Dendritic cell treated with granulocyte-macrophage colony-stimulating factor and Interleukin-4, amounts not matched to agents 40 ng/mL and 50 ng/mL, for 4 days (primary cell): ENCODE measurements around the gene IKZF4.
"Not testable (repeated sequence)": the region's sequence is repeated elsewhere in the genome, so short reads cannot be mapped to it uniquely, and the experiment has no call there.

Experiments
- H3K27ac Mint-ChIP-seq: one replicate; pipeline ENCODE4 v1.8.0; 2022; ENCODE audit warnings: mild to moderate bottlenecking, mixed read lengths
- H3K27me3 Mint-ChIP-seq: one replicate; pipeline ENCODE4 v1.8.0; 2022; ENCODE audit warnings: mild to moderate bottlenecking, mixed read lengths
- H3K36me3 Mint-ChIP-seq: one replicate; pipeline ENCODE4 v1.8.0; 2022; ENCODE audit warnings: low read depth, mixed read lengths
- H3K4me1 Mint-ChIP-seq: one replicate; pipeline ENCODE4 v1.8.0; 2022; ENCODE audit warnings: low read depth, mixed read lengths
- H3K4me3 Mint-ChIP-seq: one replicate; pipeline ENCODE4 v1.8.0; 2022; ENCODE audit warnings: mild to moderate bottlenecking, moderate library complexity, mixed read lengths
- H3K9me3 Mint-ChIP-seq: one replicate; pipeline ENCODE4 v1.8.0; 2022; ENCODE audit warnings: mixed read lengths
- intact Hi-C: fragments of 100-400 bp; cut with micrococcal nuclease; formaldehyde crosslinking; loops from one replicate; pipeline ENCODE4 v1.15.0; 2022

Gene IKZF4

GRCh38 chr12:56037161-56037560 is 16.3 kb downstream of the IKZF4 start:
- H3K27me3 Mint-ChIP-seq = no peaks in the 10 kb centered on the region
- intact Hi-C loops = no loop called here
- no peak overlapping the region for H3K4me3 Mint-ChIP-seq
- H3K27ac Mint-ChIP-seq = no peak overlapping the region
- no peaks in the 10 kb centered on the region for H3K4me1 Mint-ChIP-seq
- no peaks in the 10 kb centered on the region for H3K9me3 Mint-ChIP-seq
- H3K36me3 Mint-ChIP-seq = peaks cover 61% of the 10 kb centered on the region

- no peak overlapping the region for H3K27ac Mint-ChIP-seq
- H3K9me3 Mint-ChIP-seq = no peaks in the 10 kb centered on the region
- H3K4me3 Mint-ChIP-seq = no peak overlapping the region
- H3K36me3 Mint-ChIP-seq = peaks cover 61% of the 10 kb centered on the region
- intact Hi-C loops = no loop called here
- no peaks in the 10 kb centered on the region for H3K27me3 Mint-ChIP-seq
- H3K4me1 Mint-ChIP-seq = peaks cover 6% of the 10 kb centered on the region
Measured at GRCh38 chr12:56038022-56038655, 17.3 kb downstream of the IKZF4 start.

DNA sequence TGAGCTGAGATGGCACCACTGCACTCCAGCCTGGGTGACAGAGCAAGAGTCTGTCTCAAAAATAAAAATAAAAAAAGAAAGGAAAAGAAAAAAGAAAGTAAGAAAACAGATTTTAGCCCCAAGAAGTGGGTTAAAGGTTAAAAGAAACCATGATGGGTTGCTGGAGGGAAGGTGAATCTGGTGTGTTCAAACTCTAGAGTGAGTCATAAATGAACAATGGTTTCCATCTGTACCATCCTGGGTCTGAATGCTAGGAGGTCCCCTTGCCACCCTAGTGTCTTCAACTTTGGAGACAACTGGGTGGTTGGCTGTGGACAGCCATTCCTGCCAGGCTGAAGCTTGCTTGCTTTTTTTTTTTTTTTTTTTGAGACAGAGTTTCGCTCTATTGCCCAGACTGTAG is 19.3 kb downstream of the IKZF4 start:
- intact Hi-C loops = loop anchor here (2.0 to 5.0 kb wide), 4 partner anchors 43 to 303 kb away; partner anchors contain the start of genes PA2G4, RPL41, SUOX and ZC3H10
- H3K27ac Mint-ChIP-seq = peak overlapping the region; percentile 37
- peaks cover 10% of the 10 kb centered on the region for H3K4me1 Mint-ChIP-seq
- H3K9me3 Mint-ChIP-seq = no peaks in the 10 kb centered on the region
- H3K4me3 Mint-ChIP-seq = no peak overlapping the region
- no peaks in the 10 kb centered on the region for H3K27me3 Mint-ChIP-seq
- peaks cover 63% of the 10 kb centered on the region for H3K36me3 Mint-ChIP-seq

- Mint-ChIP-seq H3K9me3 (no peaks in the 10 kb centered on the region), H3K4me1 (peaks cover 10% of the 10 kb centered on the region), H3K27ac (peak overlapping the region; percentile 97), H3K4me3 (peak overlapping the region; percentile 46), H3K27me3 (no peaks in the 10 kb centered on the region), H3K36me3 (peaks cover 63% of the 10 kb centered on the region)
- intact Hi-C loops = loop anchor here (2.0 to 5.0 kb wide), 4 partner anchors 44 to 304 kb away; partner anchors contain the start of genes PA2G4, RPL41, SUOX and ZC3H10
Measured at GRCh38 chr12:56040963-56041551, 20.2 kb downstream of the IKZF4 start.

DNA sequence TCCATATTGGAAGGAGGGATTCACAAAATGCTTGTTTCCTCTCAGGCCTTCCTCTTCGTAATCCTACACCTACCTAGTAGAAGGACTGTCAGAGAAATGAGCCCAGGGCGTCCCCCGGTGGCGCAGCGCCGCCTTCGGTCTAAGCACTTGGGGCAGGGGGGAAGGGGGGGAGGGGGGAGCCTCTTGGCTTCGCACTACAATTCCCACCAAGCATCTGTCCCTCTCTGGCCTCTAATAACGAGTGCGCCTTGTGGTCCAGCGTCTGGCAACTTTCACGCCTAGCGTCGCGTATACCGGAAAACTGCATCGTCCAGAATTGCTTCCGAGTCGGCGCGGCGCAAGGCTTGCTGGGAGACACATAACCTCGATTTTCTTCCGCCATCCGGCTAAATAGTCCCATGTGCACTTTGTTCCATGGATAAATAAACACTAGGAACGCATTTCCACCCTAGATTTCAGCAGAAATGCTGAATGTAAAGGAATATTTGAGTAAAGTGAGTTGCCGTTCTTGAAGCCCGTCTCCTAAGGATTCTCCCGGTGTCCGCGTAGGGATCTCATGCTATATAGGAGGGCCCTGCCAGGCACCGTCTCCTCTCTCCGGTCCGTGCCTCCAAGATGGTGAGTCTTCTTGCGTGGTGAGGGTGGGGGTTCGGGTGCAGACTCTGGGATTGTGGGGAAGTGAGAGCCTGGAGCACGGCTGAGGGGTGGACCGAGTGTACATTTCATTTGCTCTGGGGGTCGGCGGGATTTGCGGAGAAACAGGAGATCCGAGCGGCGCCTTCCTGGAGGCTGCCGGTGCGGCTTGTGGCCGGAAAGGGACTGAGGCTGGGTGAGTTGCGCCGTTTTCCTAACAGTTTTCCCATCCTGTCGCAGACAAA is 20.9 kb downstream of the IKZF4 start, which contains the start of gene RPS26:
Gene RPS26 (plus strand): TSS at position 367 of the 878 bp plus-strand sequence. CDS start 249 bp downstream, at position 616.
- peaks cover 63% of the 10 kb centered on the region for H3K36me3 Mint-ChIP-seq
- peak within 1 kb of the TSS; percentile 97 for H3K27ac Mint-ChIP-seq
- peaks cover 10% of the 10 kb centered on the region for H3K4me1 Mint-ChIP-seq

GRCh38 chr12:56042430-56042813 is 21.6 kb downstream of the IKZF4 start:
- intact Hi-C loops = loop anchor here (5.0 kb wide), 3 partner anchors 60 to 305 kb away; partner anchors contain the start of genes PA2G4, RPL41 and ZC3H10
- H3K4me3 Mint-ChIP-seq = peak overlapping the region; percentile 95
- H3K36me3 Mint-ChIP-seq = peaks cover 57% of the 10 kb centered on the region
- not testable (repeated sequence) for H3K9me3 Mint-ChIP-seq, H3K4me1 Mint-ChIP-seq, H3K27me3 Mint-ChIP-seq
- peak overlapping the region; percentile 97 for H3K27ac Mint-ChIP-seq

More for the DNA sequence above, 20.9 kb downstream of the IKZF4 start, which contains the start of gene RPS26:
- Mint-ChIP-seq H3K27me3 (no peaks in the 10 kb centered on the region), H3K9me3 (no peaks in the 10 kb centered on the region), H3K4me3 (peak within 1 kb of the TSS; percentile 95)
- intact Hi-C loops = loop anchor here (2.0 to 5.0 kb wide), 4 partner anchors 45 to 304 kb away; partner anchors contain the start of genes PA2G4, RPL41, SUOX and ZC3H10

- Mint-ChIP-seq H3K36me3 (peaks cover 53% of the 10 kb centered on the region), H3K4me1 (peaks cover 10% of the 10 kb centered on the region), H3K27ac (peak overlapping the region; percentile 97), H3K4me3 (peak overlapping the region; percentile 95), H3K27me3 (no peaks in the 10 kb centered on the region), H3K9me3 (no peaks in the 10 kb centered on the region)
- intact Hi-C loops = loop anchor here (5.0 kb wide), 3 partner anchors 59 to 306 kb away; partner anchors contain the start of genes PA2G4, RPL41 and ZC3H10
Measured at GRCh38 chr12:56042843-56043242, 22.0 kb downstream of the IKZF4 start.

GRCh38 chr12:56046027-56046780 is 25.4 kb downstream of the IKZF4 start:
- Mint-ChIP-seq H3K36me3 (peaks cover 51% of the 10 kb centered on the region), H3K9me3 (no peaks in the 10 kb centered on the region), H3K27me3 (no peaks in the 10 kb centered on the region), H3K4me1 (peaks cover 10% of the 10 kb centered on the region), H3K4me3 (no peak overlapping the region), H3K27ac (peak overlapping the region; percentile 47)
- intact Hi-C loops = no loop called here

- Mint-ChIP-seq H3K36me3 (no peaks in the 10 kb centered on the region), H3K27me3 (peaks cover 1% of the 10 kb centered on the region), H3K9me3 (no peaks in the 10 kb centered on the region), H3K4me1 (no peaks in the 10 kb centered on the region), H3K4me3 (no peak overlapping the region), H3K27ac (no peak overlapping the region)
- intact Hi-C loops = no loop called here
Measured at GRCh38 chr12:56053407-56053893, 32.6 kb downstream of the IKZF4 start.

DNA sequence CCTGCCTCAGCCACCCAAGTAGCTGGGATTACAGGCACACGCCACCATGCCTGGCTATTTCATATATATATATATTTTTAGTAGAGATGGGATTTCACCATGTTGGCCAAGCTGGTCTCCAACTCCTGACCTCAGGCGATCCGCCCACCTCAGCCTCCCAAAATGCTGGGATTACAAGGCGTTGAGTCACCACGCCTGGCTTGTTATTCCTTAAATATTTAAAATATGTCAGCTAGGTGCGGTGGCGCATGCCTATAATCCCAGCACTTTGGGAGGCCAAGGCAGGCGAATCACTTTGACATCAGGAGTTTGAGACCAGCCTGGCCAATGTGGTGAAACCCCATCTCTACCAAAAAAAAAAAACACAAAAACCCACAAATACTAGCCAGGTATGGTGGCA is 39.1 kb downstream of the IKZF4 start:
- intact Hi-C loops, H3K36me3 Mint-ChIP-seq, H3K27ac Mint-ChIP-seq, H3K9me3 Mint-ChIP-seq, H3K4me3 Mint-ChIP-seq, H3K27me3 Mint-ChIP-seq, H3K4me1 Mint-ChIP-seq: not testable (repeated sequence)

- intact Hi-C loops = no loop called here
- no peak overlapping the region for H3K4me3 Mint-ChIP-seq
- no peak overlapping the region for H3K27ac Mint-ChIP-seq
- H3K9me3 Mint-ChIP-seq = no peaks in the 10 kb centered on the region
- H3K36me3 Mint-ChIP-seq = no peaks in the 10 kb centered on the region
- no peaks in the 10 kb centered on the region for H3K4me1 Mint-ChIP-seq
- peaks cover 2% of the 10 kb centered on the region for H3K27me3 Mint-ChIP-seq
Measured at GRCh38 chr12:56061982-56062381, 41.1 kb downstream of the IKZF4 start.

DNA sequence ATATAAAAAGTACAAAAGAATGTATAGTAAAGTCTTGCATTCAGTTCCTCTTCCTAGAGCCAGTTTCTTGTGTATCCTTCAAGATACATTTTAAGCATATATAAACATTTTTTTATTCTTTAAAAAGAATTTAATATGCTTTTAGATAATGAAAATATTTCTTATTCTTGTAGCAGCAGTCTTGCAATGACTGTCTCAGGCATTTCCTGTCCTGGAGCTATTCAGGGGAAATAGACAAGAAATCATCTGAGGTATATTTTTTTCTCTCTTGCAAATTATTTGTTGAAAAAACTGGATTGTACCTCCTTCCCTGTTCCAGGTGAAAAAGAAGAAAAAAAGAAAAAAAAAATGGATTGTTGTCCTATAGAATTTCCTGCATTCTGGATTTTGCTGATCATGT is 42.2 kb downstream of the IKZF4 start:
- intact Hi-C loops = no loop called here
- no peaks in the 10 kb centered on the region for H3K36me3 Mint-ChIP-seq

DNA sequence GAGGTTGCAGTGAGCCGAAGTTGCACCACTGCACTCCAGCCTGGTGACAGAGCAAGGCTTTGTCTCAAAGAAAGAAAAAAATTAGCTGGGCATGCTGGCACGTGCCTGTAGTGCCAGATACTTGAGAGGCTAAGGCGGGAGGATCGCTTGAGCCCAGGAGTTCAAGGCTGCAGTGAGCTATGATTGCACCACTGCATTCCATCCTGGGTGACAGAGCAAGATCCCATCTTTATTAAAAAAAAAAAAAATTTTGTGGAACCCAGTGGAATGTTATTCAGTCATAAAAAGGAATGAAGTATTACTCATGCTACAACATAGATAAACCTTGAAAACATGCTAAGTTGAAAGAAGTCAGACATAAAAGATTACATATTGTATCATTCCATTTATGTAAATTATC is 50.8 kb downstream of the IKZF4 start:
- Mint-ChIP-seq H3K27me3 (no peaks in the 10 kb centered on the region), H3K36me3 (no peaks in the 10 kb centered on the region), H3K9me3 (no peaks in the 10 kb centered on the region), H3K27ac (no peak overlapping the region), H3K4me1 (no peaks in the 10 kb centered on the region), H3K4me3 (no peak overlapping the region)
- intact Hi-C loops = no loop called here

More for the DNA sequence above, 42.2 kb downstream of the IKZF4 start:
- no peak overlapping the region for H3K27ac Mint-ChIP-seq
- H3K9me3 Mint-ChIP-seq = no peaks in the 10 kb centered on the region
- peaks cover 2% of the 10 kb centered on the region for H3K27me3 Mint-ChIP-seq
- H3K4me3 Mint-ChIP-seq = no peak overlapping the region
- H3K4me1 Mint-ChIP-seq = no peaks in the 10 kb centered on the region
